CD1c-positive myeloid dendritic cell (primary cell): Measurements from ENCODE around the gene IL10RA.

ENCODE experiments used
- DNase-seq: peaks from one replicate; pipeline ENCODE4 v3.0.0-alpha.2; 2016; ENCODE audit errors: extremely low spot score

Gene IL10RA

GRCh38 chr11:118046964-118047700 lies 60.9 kb downstream of the IL10RA start:
- no peak for DNase-seq

GRCh38 chr11:118047749-118048148 lies 61.6 kb downstream of the IL10RA start:
- no peak for DNase-seq

- DNase-seq = no peak
Measured at GRCh38 chr11:118048472-118049370, 62.5 kb downstream of the IL10RA start.

- DNase-seq = no peak
Measured at GRCh38 chr11:118049771-118050170, 63.6 kb downstream of the IL10RA start.

- DNase-seq = no peak
Measured at GRCh38 chr11:118050208-118050891, 64.2 kb downstream of the IL10RA start.
